Heart left ventricle (tissue), 16 donors: ENCODE measurements around the gene ANKRD2. TPM values are rescaled to one million over a fixed set of nuclear protein-coding genes. Genes with fewer than 3 reads are reported as not detected.
A peak's percentile ranks its signal among the peaks of the same experiment; 100 is the strongest.

Experiments used
- ATAC-seq, 4 donors: fragments of 200-7000 bp; cut with Tn5 transposase; one replicate each; pipeline ENCODE4 v1.9.1; 2020 to 2022; ENCODE audit warnings: moderate library complexity in 4 of 4, mild to moderate bottlenecking in 3 of 4, moderate number of reproducible peaks in 1 of 4
- DNase-seq, 5 donors: peaks; one replicate each; pipeline ENCODE4 v3.0.0-alpha.2; 2020
- H3K27ac ChIP-seq, 12 donors: fragments of 200-600 bp; sonication (generic) in 4 of 12; one replicate each; pipeline versions ENCODE4 v1.5.0 to v1.8.0; 2016 to 2022; ENCODE audit warnings: mild to moderate bottlenecking in 2 of 12
- H3K27me3 ChIP-seq, 9 donors: fragments of 200-600 bp; sonication (generic) in 2 of 9; one replicate each; pipeline versions ENCODE4 v1.5.1 to v1.8.0; 2016 to 2022; ENCODE audit warnings: mild to moderate bottlenecking in 3 of 9
- H3K36me3 ChIP-seq, 9 donors: fragments of 200-600 bp; sonication (generic) in 2 of 9; one replicate each; pipeline versions ENCODE4 v1.5.0 to v1.8.0; 2018 to 2022; ENCODE audit warnings: mild to moderate bottlenecking in 2 of 9
- H3K4me1 ChIP-seq, 12 donors: fragments of 200-600 bp; sonication (generic) in 4 of 12; one replicate each; pipeline versions ENCODE4 v1.5.0 to v1.8.0; 2016 to 2022; ENCODE audit warnings: mild to moderate bottlenecking in 3 of 12
- H3K4me3 ChIP-seq, 12 donors: fragments of 200-600 bp; sonication (generic) in 4 of 12; one replicate each; pipeline versions ENCODE4 v1.5.0 to v1.8.0; 2017 to 2022; ENCODE audit warnings: mild to moderate bottlenecking in 9 of 12, moderate library complexity in 4 of 12
- H3K9me3 ChIP-seq, 12 donors: fragments of 200-600 bp; sonication (generic) in 4 of 12; one replicate each; pipeline versions ENCODE4 v1.5.0 to v1.8.0; 2016 to 2022; ENCODE audit warnings: mild to moderate bottlenecking in 1 of 12
- POLR2A ChIP-seq, 2 donors: fragments of 450-650 bp; IDR thresholded peaks; one replicate each; pipeline ENCODE4 v1.6.1; 2017; ENCODE audit warnings: antibody characterized with exemption in 2 of 2, mild to moderate bottlenecking in 2 of 2, moderate library complexity in 2 of 2
- WGBS, 4 donors: extraction: QIAGEN DNeasy Blood & Tissue Kit in 2 of 4; methylation state at CpG; one replicate each; pipeline versions ENCODE4 v1.1.5 to v1.1.7; 2013 to 2018; 5-methylcytosine and 5-hydroxymethylcytosine counted together
- intact Hi-C, 10 donors: fragments of 100-400 bp; cut with DNase I; formaldehyde crosslinking; loops; one replicate each; pipeline versions ENCODE4 v1.11.1 to v1.14.2; 2022
- polyA plus RNA-seq, 2 donors: library from polyadenylated mRNA; stranded (reverse); fragments of 200-250 nt; gene quantifications; one replicate each; pipeline ENCODE4 v1.2.3, GENCODE V29; 2013
- total RNA-seq, 9 donors: library from RNA; depleted of rRNA in 2 of 9; stranded (reverse); fragments of >200 nt in 2 of 9; fragmentation: NEBNext Ultra II Directional in 3 of 9; extraction: Animal tissue kit (Norgen Biotek cat#: 25700) in 3 of 9; gene quantifications; one replicate each; pipeline versions ENCODE4 v1.1.0 to v1.2.4, GENCODE V29; 2016 to 2023
- TF ChIP-seq, protein P1 (sequence below), 12 donors: fragments of 200-600 bp; sonication (generic) in 4 of 12; IDR thresholded peaks; one replicate each; pipeline versions ENCODE4 v1.5.0 to v1.8.0; 2018 to 2022; ENCODE audit warnings: antibody characterized with exemption in 12 of 12, mild to moderate bottlenecking in 5 of 12
- donor health status: ischemic (EF 13 %, LVEDD 7.1; RV severe dilation, severe dysfunction).
- donor health status: healthy with polysubstance abuse.
- donor health status: DM: no; HTN: yes; CAD: no.
- donor health status: DM: no; HTN: no; CAD: no.
- donor health status: ischemic (EF 25% LVEDD 6.9; RV normal size, moderate dysfunction).
- donor health status: ischemic (EF 25% LVEDD 5.7; RV mildly dilated, moderate dysfunction).
- donor health status: healthy.
- donor health status: DM: yes; HTN: yes; CAD: no.
- donor health status: ischemic (EF 35%, LVEDD 5.7; RV mildly dilated, moderate dysfunction).
- donor health status: nonischemic (EF 11% LVEDD 7.7; RV severe dilation, severe dysfunction).
- donor health status: DM: yes; HTN: yes; CAD: no.
- donor health status: PGD.
- donor health status: ischemic (EF 29% LVEDD 5.4; RV normal size, mild dysfunction).
- donor health status: nonischemic (EF 23%, LVEDD 6.1; RV moderate dilation, normal function).

Gene ANKRD2
- total and polyA plus RNA-seq, 11 donors, result 56.7 to 2,367 (median 517) TPM

DNA sequence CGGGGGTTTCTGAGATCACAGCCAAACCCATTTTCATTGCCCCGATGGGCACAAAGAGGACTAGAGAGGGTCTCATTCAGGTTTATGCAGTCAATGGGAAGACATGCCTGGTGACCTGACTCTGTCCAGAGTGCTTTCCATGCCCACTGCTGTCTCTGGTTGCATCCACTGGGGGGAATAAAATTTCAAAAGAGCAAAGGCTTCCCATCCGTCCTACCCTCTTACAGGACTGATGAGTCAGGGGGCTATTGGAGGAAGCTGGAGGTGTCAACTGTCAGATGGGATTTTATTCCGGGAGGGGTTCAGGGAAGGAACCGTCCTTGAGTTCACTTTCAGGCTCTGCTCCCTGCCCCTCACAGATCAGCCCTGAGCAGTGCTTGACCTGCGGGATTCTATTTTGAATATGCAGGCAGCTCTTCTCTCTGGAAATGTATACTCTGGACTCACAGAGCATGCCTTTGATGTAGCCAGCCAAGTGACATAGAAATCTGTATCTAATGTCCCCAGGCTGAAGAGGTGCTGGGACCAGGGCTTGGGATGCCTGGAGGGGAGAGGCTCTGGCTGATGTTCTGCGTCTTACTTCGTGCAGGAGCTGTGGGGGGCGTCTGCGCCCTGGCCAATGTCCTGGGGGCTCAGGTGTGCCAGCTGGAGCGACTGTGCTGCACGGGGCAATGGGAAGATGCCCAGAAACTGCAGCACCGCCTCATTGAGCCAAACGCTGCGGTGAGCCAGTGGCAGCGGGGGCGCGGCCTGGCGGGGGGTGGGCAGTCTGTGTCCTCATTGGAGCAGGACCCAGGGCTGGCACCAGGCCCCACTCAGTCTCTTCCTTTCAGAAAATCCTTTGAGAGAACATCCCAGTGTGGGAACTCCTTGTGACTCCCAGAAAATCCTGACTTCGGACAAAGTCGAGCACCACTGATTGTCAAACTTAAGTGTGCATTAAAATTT is 29.0 kb downstream of the ANKRD2 start:
- Histone ChIP-seq H3K36me3 (no peaks in the 10 kb centered on the region), H3K27me3 (no peaks in the 10 kb centered on the region), H3K27ac (peak overlapping the region; percentile 15 to 91 (median 70)), H3K4me3 (no peak overlapping the region), H3K9me3 (no peaks in the 10 kb centered on the region), H3K4me1 (peaks cover 0 to 45% (median 12%) of the 10 kb centered on the region in 12 donors)
- DNase-seq (peak; percentile 37 to 84 (median 69)), ATAC-seq (peak; percentile 74 to 83 (median 78))
- 68 to 72% (median 70%) methylated on average over 10 to 21 of the region's 21 CpGs for WGBS, 4 donors
- TF ChIP-seq, protein P1, sequence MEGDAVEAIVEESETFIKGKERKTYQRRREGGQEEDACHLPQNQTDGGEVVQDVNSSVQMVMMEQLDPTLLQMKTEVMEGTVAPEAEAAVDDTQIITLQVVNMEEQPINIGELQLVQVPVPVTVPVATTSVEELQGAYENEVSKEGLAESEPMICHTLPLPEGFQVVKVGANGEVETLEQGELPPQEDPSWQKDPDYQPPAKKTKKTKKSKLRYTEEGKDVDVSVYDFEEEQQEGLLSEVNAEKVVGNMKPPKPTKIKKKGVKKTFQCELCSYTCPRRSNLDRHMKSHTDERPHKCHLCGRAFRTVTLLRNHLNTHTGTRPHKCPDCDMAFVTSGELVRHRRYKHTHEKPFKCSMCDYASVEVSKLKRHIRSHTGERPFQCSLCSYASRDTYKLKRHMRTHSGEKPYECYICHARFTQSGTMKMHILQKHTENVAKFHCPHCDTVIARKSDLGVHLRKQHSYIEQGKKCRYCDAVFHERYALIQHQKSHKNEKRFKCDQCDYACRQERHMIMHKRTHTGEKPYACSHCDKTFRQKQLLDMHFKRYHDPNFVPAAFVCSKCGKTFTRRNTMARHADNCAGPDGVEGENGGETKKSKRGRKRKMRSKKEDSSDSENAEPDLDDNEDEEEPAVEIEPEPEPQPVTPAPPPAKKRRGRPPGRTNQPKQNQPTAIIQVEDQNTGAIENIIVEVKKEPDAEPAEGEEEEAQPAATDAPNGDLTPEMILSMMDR (IDR thresholded peaks at IDR 0.05), result no peak
- TF ChIP-seq POLR2A (IDR thresholded peaks at IDR 0.05), result peak in 1 of 2 donors; percentile 17
- intact Hi-C loops, result no loop called here

DNA sequence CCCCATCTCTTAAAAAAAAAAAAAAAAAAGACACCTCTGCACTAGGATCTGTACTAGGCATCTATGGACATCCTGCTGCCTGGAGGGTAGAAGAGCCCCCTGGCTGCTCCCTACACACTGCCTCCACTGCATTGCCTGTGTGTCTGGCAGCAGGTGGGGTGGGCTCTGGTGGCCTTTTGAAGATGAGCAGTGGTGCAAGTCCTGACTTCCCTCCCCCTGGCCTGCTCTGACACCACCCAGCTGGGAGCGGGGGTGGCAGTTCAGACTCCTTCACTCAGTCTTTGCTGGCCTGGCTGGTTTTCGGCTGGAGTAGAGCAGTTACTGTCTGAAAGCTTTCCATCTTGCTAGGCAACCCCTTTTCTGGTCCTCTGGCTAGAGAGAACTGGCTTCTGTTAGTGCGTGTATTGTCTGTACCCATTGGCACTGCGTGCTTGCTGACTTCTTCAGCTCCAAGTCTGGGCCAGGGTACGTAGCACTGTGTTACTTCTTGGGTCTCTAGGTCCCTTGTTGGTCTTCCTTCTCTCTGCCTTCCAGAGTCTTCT is 34.6 kb downstream of the ANKRD2 start:
- TF ChIP-seq POLR2A (IDR thresholded peaks at IDR 0.05), result no peak
- TF ChIP-seq, protein P1 (IDR thresholded peaks at IDR 0.05), result no peak
- 90 to 94% (median 93%) methylated on average over 5 of the region's 5 CpGs for WGBS, 4 donors
- ATAC-seq (no peak), DNase-seq (no peak)
- no peaks in the 10 kb centered on the region for H3K36me3 ChIP-seq
- intact Hi-C loops, result no loop called here
- no peaks in the 10 kb centered on the region for H3K27me3 ChIP-seq
- H3K9me3 ChIP-seq, result no peaks in the 10 kb centered on the region
- H3K4me1 ChIP-seq, result peaks cover 0 to 37% (median 7%) of the 10 kb centered on the region in 12 donors
- no peak overlapping the region for H3K4me3 ChIP-seq
- peak overlapping the region in 7 of 12 donors; percentile 23 to 87 (median 78) for H3K27ac ChIP-seq

DNA sequence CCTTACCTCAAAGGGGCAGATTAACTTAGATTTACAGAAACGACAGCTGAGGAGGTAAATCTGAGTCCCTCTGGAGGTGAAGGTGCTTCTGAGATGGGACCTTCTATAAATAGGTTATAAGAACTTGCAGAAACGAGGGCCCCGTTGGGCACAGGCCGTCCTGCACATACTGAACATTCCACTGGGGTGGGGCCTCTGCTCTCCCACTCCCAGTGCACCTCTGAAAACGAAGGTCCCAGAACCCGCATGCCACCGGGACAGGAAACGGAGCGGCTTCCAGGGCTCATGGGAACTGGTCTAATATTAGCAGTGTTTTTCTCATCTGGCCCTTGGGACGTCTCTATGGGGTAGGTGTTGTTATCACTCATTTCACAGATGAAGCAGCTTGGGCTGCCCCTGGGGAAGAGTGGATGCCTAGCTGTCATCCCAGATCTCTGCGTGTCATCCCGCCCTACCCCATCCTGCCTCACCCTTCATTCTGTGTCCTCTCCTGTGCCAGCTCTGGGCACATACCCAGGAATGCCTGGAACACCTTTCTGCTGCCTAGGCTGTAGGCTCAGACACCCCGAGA is 36.5 kb downstream of the ANKRD2 start:
- TF ChIP-seq, protein P1 (IDR thresholded peaks at IDR 0.05), result no peak
- peak in 1 of 2 donors; percentile 13 for TF ChIP-seq POLR2A (IDR thresholded peaks at IDR 0.05)
- ATAC-seq (peak; percentile 83 to 87 (median 86)), DNase-seq (peak; percentile 60 to 90 (median 74))
- Histone ChIP-seq H3K9me3 (no peaks in the 10 kb centered on the region), H3K27me3 (no peaks in the 10 kb centered on the region), H3K4me3 (no peak overlapping the region), H3K36me3 (no peaks in the 10 kb centered on the region), H3K4me1 (peaks cover 0 to 41% (median 7%) of the 10 kb centered on the region in 12 donors), H3K27ac (peak overlapping the region; percentile 49 to 91 (median 80))
- WGBS, 4 donors, result 32 to 39% (median 37%) methylated on average over 6 to 13 of the region's 13 CpGs
- intact Hi-C loops, result loop anchor here in 1 of 10 donors (1.0 kb wide), 1 partner anchor 35 kb away; no protein-coding TSS in a partner anchor
